ENCODE data around the gene CAP1. TPM values are rescaled to one million over a fixed set of nuclear protein-coding genes. Genes with fewer than 3 reads are reported as not detected.
A peak's percentile ranks its signal among the peaks of the same experiment; 100 is the strongest.
"Not testable (repeated sequence)": the region's sequence is repeated elsewhere in the genome, so short reads cannot be mapped to it uniquely, and the experiment has no call there.

CAP1 gene
- total RNA-seq, 1 donor from 2014 or later: 367 TPM

DNA sequence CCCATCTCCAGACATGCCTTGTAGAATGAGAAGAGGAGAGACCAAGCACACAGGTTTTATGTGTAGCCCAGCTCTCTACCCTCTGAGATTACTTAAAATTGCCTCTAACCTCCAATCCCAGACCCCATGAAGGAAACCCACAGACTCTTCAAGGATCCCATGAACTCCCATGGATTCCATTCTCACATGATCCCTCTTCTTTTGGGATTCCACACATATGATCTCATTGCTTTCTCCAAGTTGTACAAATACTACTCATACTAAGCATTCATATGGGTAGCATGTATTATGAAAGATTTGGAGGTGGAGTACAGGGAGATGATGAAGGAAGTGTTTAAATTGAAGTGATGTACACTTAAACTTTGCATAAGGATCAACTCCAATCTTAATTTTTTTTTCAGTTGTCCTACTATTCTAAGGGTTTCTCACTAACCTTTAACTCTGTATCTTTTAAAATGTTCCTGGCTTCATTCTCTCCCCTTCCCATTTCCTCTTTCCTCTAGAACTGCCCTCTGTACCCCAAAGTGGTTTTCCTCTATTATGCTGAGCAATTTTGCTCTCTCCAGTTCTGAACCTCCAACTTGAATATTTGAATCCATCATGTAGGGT is 44.0 kb upstream of the CAP1 start:
- Mint-ChIP-seq H3K27me3 (ENCODE audit: unreplicated experiment) (peaks cover 6% of the 10 kb centered on the region), H3K4me3 (ENCODE audit: unreplicated experiment) (no peak overlapping the region), H3K4me1 (ENCODE audit: unreplicated experiment) (no peaks in the 10 kb centered on the region), H3K9me3 (ENCODE audit: unreplicated experiment) (no peaks in the 10 kb centered on the region), H3K27ac (ENCODE audit: unreplicated experiment) (no peak overlapping the region), H3K36me3 (ENCODE audit: unreplicated experiment) (no peaks in the 10 kb centered on the region)
- no peak for DNase-seq (ENCODE audit: extremely low spot score, unreplicated experiment)
- TF ChIP-seq, protein P1, sequence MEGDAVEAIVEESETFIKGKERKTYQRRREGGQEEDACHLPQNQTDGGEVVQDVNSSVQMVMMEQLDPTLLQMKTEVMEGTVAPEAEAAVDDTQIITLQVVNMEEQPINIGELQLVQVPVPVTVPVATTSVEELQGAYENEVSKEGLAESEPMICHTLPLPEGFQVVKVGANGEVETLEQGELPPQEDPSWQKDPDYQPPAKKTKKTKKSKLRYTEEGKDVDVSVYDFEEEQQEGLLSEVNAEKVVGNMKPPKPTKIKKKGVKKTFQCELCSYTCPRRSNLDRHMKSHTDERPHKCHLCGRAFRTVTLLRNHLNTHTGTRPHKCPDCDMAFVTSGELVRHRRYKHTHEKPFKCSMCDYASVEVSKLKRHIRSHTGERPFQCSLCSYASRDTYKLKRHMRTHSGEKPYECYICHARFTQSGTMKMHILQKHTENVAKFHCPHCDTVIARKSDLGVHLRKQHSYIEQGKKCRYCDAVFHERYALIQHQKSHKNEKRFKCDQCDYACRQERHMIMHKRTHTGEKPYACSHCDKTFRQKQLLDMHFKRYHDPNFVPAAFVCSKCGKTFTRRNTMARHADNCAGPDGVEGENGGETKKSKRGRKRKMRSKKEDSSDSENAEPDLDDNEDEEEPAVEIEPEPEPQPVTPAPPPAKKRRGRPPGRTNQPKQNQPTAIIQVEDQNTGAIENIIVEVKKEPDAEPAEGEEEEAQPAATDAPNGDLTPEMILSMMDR (IDR thresholded peaks at IDR 0.05): no peak

DNA sequence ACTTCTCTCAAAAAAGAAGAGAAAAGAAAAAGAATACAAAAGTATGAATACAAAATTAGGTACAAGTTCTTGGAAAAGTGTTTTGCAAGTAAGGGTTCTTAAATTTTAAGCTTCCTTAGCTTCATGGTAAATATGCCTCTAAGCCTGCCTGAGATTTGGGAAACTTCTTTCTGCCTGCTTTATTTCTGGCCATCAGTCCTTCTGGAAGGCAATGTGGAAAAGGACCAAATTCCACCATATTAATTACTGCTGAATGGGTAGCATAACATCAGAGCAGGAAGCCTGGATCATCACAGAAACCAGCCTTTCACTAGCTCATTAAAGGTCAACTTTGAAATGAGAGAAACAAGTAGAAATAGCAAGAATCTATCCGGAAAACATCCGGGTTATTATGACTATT is 39.1 kb upstream of the CAP1 start:
- peaks cover 5% of the 10 kb centered on the region for H3K4me1 Mint-ChIP-seq (ENCODE audit: unreplicated experiment)
- peaks cover 21% of the 10 kb centered on the region for H3K27me3 Mint-ChIP-seq (ENCODE audit: unreplicated experiment)
- H3K9me3 Mint-ChIP-seq (ENCODE audit: unreplicated experiment): no peaks in the 10 kb centered on the region
- TF ChIP-seq, protein P1 (IDR thresholded peaks at IDR 0.05): no peak
- H3K27ac Mint-ChIP-seq (ENCODE audit: unreplicated experiment): no peak overlapping the region
- DNase-seq (ENCODE audit: extremely low spot score, unreplicated experiment): no peak
- H3K4me3 Mint-ChIP-seq (ENCODE audit: unreplicated experiment): no peak overlapping the region
- no peaks in the 10 kb centered on the region for H3K36me3 Mint-ChIP-seq (ENCODE audit: unreplicated experiment)

DNA sequence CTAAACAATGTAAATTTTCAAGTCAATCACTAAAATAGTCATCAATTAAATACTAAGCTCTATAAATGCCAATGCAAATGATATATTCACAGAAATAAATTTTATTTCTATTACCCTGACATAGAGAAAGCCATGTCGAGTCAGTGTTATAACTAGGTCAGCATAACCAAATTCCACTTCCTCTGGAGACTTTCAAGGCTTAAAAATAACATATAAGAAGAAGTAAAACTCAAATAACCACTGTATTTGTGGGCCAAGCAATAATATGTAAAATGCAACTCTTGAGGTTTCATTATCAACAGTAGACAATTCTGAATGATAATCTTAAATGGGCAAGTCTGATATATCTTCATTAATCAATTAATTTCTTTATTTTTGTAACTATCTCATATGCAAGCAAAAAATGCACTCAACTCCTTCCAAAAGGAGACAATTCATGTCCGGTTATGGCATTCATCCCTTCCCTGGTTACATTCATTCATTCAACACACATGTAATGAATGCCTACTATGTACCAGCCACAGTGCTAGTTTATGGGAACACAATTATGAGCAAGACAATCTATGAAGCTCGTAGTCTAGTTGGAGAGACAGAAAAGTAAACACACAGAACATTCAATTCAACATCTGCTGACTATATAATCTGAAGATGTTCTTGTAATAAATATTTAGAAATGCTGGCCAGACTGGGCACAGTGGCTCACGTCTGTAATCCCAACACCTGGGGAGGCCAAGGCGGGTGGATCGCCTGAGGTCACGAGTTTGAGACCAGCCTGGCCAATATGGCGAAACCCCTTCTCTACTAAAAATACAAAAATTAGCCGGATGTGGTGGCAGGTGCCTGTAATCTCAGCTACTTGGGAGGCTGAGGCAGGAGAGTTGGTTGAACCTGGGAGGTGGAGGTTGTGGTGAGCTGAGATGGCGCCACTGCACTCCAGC is 37.1 kb upstream of the CAP1 start:
- Mint-ChIP-seq H3K36me3 (ENCODE audit: unreplicated experiment) (no peaks in the 10 kb centered on the region), H3K27ac (ENCODE audit: unreplicated experiment) (no peak overlapping the region), H3K27me3 (ENCODE audit: unreplicated experiment) (peaks cover 23% of the 10 kb centered on the region), H3K4me3 (ENCODE audit: unreplicated experiment) (no peak overlapping the region), H3K9me3 (ENCODE audit: unreplicated experiment) (no peaks in the 10 kb centered on the region), H3K4me1 (ENCODE audit: unreplicated experiment) (peaks cover 5% of the 10 kb centered on the region)
- TF ChIP-seq, protein P1 (IDR thresholded peaks at IDR 0.05): no peak
- DNase-seq (ENCODE audit: extremely low spot score, unreplicated experiment): peak; percentile 40

DNA sequence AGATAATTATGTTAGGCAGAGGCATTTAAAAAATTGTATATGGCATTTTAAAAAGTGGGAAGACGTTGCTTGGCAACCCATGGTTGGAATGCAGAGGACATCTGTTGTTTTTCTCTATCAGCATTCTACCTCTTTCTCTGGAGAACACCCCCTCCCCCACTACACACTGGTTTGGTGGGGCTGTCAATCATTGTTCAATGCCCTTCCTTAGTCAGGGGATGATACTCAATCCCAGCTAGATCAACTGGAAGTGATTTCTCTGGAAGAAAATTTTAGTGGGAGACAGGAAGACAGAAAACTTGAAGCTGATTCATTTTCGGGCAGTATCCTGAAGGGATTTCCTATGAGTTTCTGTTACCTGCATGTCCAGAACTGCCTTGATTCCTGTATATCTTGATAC is 35.7 kb upstream of the CAP1 start:
- H3K27ac Mint-ChIP-seq (ENCODE audit: unreplicated experiment): no peak overlapping the region
- peak; percentile 6 for DNase-seq (ENCODE audit: extremely low spot score, unreplicated experiment)
- H3K36me3 Mint-ChIP-seq (ENCODE audit: unreplicated experiment): no peaks in the 10 kb centered on the region
- no peaks in the 10 kb centered on the region for H3K9me3 Mint-ChIP-seq (ENCODE audit: unreplicated experiment)
- peaks cover 28% of the 10 kb centered on the region for H3K27me3 Mint-ChIP-seq (ENCODE audit: unreplicated experiment)
- H3K4me3 Mint-ChIP-seq (ENCODE audit: unreplicated experiment): no peak overlapping the region
- peaks cover 5% of the 10 kb centered on the region for H3K4me1 Mint-ChIP-seq (ENCODE audit: unreplicated experiment)
- TF ChIP-seq, protein P1 (IDR thresholded peaks at IDR 0.05): no peak

DNA sequence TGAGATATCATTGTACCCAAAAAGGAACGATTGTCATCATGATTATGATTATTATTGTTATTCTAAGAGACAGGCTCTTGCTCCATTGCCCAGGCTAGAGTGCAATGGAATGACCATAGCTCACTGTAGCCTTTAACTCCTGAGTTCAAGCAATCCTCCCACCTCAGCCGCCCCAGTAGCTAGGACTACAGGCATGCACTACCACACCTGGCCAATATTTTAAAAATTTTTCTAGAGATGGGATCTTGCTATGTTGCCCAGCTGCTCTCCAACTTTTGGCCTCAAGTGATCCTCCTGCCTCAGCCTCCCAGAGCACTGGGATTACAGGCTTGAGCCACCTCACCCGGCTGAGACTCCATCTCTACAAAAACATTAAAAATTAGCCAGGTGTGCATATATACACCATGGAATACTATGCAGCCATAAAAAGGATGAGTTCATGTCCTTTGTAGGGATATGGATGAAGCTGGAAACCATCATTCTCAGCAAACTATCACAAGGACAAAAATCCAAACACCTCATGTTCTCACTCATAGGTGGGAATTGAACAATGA is 33.0 kb upstream of the CAP1 start:
- H3K9me3 Mint-ChIP-seq (ENCODE audit: unreplicated experiment); H3K36me3 Mint-ChIP-seq (ENCODE audit: unreplicated experiment); H3K27ac Mint-ChIP-seq (ENCODE audit: unreplicated experiment); DNase-seq (ENCODE audit: extremely low spot score, unreplicated experiment); H3K4me3 Mint-ChIP-seq (ENCODE audit: unreplicated experiment); H3K4me1 Mint-ChIP-seq (ENCODE audit: unreplicated experiment): not testable (repeated sequence)
- H3K27me3 Mint-ChIP-seq (ENCODE audit: unreplicated experiment): peaks cover 24% of the 10 kb centered on the region
